T-helper 1 cell treated with Interleukin-12 subunit alpha and Interleukin-12 subunit beta and Interleukin-4 antibody, amounts not matched to agents 30 ng/mL and 1 ng/mL, for 36 hours (primary cell): ENCODE data around the gene C20orf141. TPM values are rescaled to one million over a fixed set of nuclear protein-coding genes. Genes with fewer than 3 reads are reported as not detected.
"Not testable (repeated sequence)": the region's sequence is repeated elsewhere in the genome, so short reads cannot be mapped to it uniquely, and the experiment has no call there.

Experiments
- intact Hi-C: fragments of 100-400 bp; cut with micrococcal nuclease; formaldehyde crosslinking; loops from one replicate; pipeline ENCODE4 v1.15.1; 2024
- total RNA-seq: library from RNA; stranded (reverse); gene quantifications from 2 replicates; pipeline ENCODE4 v1.2.3, GENCODE V29; 2022

C20orf141 gene, protein sequence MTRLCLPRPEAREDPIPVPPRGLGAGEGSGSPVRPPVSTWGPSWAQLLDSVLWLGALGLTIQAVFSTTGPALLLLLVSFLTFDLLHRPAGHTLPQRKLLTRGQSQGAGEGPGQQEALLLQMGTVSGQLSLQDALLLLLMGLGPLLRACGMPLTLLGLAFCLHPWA
- not detected in 2 replicates for total RNA-seq

DNA sequence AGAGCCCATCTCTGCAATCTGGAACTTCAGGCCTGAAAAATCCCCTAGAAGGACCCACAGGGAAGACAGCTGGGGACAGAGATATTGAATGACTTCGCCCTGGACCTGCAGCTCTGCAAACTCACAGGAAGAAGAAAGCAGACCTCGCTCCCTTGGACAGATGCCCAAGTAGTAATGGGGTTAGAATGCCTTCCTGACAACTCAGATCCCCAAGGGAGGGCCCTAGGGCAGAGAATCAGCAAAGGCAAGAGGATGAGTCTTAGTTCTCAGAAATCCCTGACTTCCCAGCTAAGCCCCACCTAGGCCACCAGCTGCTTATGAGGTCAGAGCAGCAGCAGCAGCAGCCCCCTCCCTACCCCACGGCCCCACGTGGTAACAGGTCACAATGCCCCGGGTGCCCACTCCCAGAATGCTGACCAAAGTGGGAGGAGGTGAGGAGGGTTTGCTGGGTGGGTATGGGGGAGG lies at the start of gene C20orf141:
C20orf141 (plus strand) TSS at position 401 of the 465 bp plus-strand sequence. CDS start 198 bp downstream, outside the sequence.
- intact Hi-C loops = no loop called here

DNA sequence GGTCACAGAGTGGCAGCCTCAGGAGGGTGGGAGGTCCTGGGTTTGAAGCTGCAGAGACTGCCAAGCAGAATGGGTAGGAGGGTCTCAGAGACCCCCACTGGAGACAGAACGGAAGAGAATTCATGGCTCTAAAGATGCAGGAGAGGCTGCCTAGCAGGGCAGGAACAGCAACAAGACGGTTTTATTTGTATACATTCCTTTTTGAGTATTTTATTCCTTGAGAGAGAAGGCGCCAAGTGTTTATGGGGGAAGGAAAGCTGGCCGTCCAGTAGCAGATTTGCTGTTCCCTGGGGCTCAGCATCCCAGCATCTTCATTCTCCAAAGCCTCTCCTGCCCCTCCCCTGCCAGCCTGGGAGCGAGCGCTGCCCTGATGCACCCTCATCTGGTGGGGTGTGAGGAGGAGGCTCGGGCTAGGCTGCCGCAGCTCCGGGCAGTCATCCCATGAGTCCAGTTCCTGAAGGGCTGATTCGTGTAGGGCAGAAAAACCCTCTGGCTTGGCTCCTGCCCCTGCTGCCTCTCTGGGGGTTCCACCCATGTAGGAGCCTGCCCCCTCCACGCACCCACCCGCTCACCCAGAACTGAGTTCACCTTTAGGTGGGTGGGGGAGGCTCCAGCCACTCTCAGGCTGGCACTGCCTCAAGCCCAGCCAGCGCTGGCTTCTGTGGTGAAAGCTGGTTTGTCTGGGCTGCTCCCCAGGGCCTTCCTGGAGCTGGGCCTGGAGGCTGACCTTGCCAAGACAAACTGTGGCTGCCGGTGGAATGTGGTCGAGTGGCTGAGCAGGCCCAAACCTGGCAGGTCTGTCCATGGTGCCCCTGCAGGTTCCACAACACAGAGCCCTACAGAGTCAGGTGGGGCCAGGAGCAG lies 46.8 kb upstream of the C20orf141 start:
- intact Hi-C loops = no loop called here

DNA sequence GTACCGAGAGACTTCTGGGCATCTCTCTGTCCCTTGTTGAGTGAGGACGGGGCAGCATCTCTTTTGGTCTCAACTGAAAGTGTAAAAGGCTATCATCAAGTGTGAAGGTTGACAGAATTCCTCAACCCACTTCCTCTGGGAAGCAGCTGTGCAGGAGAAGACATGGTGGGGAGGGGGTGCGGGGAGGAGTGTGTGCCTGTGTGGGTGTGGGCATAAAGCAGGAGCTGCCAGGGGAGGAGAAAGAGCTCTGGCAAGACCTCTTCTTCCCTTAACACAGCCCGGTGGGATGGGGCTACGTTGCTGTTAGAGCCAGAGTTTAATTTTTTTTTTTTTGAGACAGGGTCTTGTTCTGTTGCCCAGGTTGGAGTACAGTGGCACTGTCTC lies 46.2 kb upstream of the C20orf141 start:
- intact Hi-C loops = no loop called here

DNA sequence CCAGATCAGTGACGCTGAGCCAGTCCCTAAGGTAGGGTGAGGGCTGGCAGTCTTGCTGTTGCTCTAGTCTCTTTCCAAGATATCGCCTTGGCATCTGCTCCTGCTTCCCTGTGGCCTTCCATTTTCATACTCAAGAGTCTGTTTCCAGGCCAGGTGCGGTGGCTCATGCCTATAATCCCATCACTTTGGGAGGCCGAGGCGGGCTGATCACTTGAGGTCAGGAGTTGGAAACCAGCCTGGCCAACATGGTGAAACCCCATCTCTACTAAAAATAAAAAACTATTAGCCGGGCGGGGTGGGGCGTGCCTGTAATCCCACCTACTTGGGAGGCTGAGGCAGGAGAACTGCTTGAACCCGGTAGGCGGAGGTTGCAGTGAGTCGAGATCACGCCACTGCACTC lies 44.7 kb upstream of the C20orf141 start:
- intact Hi-C loops = not testable (repeated sequence)

DNA sequence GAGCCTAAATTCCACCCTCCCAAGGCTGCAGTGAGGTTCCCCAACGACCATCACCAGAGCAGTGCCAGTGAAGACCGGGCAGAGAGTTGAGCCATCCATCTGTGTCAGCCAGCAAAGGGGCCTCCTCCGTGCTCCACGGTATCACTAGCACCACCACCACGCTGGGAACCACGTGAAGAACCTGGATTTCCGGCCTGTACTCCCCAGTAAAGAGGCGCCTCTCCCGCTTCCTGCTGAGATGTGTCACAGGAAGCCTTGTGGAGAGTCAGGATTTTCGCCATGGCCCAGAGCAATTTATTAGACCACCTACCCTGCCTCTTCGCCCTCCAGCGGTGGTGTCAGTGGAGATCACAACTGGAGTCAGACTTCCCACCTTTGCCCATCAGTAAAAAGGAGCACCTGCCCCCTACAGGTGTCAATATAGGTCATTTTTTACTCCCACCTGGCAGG lies 43.1 kb upstream of the C20orf141 start:
- intact Hi-C loops = no loop called here

DNA sequence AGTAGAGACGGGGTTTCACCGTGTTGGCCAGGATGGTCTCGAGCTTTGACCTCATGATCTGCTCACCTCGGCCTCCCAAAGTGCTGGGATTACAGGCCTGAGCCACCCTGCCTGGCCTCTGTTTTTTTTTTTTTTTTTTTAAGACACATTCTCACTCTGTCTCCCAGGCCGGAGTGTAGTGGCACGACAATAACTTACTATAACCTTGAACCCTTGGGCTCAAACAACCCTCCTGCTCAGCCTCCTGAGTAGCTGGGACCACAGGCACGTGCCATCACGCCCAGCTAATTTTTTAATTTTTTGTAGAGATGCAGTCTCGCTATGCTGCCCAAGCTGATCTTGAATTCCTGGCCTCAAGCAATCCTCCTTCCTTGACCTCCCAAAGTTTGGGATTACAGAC lies 41.0 kb upstream of the C20orf141 start:
- intact Hi-C loops = no loop called here

DNA sequence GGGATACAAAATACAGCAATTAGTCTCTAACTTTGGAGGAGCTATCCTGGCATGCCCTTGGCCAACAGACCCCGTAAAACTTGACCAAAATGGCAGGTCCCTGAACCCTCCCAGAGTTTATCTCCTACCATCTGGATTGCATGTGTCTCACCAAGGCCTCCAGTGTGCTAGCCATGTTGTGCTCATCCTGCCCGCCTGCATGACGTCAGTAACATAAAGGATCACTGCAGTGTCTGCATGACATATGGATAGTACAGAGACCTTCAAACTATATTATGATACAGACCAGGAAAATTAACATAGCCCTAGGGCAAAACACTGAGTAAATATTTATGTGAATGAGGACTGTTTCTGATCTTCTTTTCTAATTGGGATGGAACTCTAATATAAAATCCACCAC lies 39.6 kb upstream of the C20orf141 start:
- intact Hi-C loops = no loop called here

DNA sequence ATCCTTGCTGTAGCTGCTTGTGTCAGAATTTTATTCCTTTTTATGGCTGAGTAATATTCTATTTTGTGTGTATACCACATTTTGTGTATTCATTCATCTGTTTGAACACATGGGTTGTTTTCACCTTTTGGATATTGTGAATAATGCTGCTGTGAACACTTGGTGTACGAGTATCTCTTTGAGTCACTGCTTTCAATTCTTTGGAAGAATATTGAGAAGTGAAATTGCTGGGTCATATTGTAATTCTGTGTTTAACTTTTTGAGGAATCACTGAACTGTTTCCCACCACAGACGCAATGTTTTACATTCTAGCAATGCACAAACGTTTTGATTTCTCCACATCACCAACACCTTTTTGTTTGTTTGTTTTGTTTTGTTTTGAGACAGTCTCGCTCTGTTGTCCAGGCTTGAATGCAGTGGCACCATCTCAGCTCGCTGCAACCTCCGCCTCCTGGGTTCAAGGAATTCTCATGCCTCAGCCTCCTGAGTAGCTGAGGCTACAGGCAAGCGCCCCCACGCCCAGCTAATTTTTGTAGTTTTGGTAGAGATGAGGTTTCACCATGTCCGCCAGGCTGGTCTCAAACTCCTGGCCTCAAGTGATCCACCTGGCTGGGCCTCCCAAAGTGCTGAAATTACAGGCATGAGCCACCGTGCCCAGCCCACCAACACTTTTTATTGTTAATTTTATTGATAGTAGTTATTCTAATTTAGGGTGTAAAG lies 36.0 kb upstream of the C20orf141 start:
- intact Hi-C loops = no loop called here

DNA sequence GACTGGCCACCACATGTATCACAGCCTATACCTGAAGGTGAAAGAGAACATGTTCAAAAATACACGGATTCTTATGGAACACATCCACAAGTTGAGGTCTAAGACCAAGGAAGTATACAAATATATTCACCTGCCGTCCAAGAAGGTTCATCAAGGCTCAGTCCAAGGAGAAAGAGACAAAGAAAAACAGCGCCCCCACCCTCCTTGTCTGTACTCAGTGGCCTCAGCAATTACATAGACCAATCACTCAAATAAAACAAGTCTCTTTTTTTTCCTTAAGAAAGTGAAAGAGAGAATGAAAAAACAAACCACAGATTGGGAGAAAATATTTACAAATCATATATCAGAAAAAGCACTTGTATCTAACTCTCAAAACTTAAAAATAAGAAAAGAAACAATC lies 33.8 kb upstream of the C20orf141 start:
- intact Hi-C loops = no loop called here

DNA sequence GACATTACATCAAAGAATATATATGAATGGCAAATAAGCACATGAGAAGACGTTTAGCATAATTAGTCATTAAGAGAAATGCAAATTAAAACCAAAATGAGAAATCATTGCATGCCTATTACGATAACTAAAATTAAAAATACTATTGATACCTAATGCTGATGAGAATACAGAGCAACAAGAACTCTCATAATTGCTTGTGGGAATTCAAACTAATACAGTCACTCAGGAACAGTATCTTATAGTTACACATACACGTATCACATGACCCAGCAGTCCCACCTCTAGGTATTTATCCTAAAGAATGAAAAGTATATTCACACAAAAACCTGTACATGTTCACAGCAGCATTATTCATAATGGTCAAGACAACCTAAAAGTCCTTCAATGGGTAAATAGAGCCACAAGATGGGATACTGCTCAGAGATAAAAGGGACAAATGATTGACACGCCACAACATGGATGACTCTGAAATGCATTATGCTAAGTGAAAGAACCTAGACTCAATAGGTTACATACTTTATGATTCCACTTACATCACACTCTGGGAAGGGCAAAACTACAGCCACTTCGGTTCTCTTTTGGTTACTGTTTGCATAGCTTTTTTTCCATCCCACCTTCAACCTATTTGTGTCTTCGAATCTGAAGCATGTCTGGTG lies 30.8 kb upstream of the C20orf141 start:
- intact Hi-C loops = no loop called here

DNA sequence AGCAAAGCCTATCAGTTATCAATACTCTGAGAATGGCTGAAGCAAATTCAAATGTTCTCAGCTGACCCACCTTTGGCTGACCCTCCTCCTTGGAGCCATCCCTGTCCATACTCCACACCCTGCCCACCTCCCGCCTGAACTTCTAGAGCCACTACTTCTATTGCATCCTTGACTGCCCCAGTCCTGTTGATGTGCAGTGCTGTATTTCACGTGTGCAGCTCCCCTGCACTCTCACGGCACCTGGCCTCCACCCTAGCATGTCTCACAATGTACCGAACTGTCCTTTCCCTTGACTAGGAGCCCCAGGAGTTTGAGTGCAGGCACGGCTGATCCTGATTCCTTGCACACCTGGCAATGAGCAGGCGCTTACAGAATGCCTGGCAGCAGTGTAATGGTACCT lies 21.3 kb upstream of the C20orf141 start:
- intact Hi-C loops = no loop called here

DNA sequence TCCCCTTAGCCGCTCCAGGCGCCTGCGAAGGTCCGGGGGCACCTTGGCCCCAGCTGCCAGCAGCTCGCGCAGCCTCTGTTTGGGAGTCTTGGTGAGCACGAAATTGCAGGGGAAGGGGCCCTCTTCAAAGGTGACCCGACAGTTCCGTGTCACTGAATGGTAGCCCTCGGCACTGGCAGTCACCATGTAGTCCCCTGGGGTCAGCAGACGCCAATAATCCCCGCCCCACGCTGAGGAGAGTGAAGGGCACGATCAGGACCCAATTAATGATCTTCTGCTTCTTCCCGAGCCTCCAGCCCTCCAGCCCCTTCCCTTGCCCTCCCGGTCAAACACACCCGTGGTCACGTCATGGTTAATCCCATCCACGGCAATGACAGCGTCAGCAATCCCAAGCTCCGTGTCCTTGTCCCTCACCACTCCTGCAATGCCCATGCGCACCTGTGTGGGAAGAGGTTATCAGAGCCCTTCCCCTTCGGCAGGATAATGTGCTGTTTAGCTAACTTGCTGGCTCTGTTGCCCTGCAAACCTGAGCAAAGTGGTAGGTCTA lies 20.5 kb upstream of the C20orf141 start:
- intact Hi-C loops = no loop called here

DNA sequence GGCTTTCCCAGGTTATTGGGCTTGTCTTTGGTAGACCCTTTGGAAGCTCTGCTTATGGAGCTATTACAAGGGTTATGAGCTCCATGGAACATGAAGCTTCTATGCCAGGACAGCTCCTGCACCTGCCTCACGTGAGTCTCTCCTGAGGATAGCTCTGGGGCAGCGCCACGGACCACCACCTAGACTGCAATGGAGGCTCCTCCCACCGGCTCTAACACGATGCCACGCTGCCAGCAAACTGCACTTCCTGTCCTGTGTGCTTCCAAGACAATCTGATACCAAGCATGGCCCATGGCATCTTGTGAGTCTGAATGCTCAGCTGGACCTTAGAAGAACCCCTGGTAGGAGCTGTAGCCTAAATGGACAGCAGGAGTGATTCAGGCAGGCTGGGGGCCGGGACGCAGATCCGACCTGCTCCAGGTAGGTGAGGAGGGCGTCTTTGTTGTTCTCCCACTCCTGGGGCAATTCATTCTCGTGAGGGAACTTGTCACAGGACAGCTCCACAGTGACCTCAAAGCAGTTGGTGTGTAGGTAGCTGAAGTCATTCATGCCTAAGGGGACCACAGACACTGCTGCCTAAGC lies 19.8 kb upstream of the C20orf141 start:
- intact Hi-C loops = no loop called here

DNA sequence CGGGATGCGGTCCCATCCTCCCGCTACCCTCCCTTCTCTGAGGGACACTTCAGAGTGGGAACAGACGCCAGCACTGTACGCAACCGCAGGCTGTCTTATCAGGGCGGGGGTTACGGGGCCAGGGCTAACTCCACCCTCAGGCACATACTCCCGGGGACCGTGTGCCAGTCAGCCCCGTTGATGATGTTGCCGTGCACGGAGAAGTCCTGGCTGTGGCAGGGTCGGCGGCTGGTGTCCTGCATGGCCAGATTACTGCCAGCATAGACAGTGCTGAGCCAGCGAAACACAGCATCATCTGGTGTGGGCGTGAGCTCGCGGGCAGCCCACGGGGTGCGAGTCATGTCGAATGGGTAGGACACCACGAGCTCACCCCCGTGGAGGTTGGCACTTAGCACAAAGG lies 19.3 kb upstream of the C20orf141 start:
- intact Hi-C loops = no loop called here

DNA sequence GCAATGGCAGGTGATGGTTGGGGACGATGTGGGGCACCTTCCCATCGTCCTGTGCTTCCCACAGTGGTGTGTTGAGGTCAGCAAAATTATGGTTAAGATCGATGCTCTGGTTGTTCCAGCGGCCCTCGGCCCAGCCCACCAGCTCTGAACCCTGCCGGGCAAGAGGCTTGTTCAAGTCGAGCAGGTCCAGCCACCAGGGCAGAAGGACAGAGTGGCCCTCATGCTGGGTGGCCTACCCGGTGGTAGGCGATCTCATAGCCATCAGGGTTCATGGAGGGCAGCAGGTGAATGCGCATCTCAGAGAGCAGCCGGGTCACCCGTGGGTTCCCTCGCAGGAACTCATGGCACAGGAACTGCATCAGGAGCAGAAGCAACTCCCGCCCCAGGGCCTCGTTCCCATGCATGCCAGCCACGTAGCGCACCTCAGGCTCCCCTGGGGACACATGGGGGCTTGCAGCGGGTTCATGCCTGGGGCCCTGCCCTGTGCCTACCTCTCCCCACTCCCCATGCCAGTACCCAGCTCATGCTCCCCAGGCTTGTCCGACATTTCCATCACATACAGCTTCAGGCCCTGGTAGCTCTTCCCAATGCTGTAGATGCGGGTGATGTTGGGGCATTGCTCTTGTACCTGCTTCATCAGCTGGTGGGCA lies 18.7 kb upstream of the C20orf141 start:
- intact Hi-C loops = no loop called here

DNA sequence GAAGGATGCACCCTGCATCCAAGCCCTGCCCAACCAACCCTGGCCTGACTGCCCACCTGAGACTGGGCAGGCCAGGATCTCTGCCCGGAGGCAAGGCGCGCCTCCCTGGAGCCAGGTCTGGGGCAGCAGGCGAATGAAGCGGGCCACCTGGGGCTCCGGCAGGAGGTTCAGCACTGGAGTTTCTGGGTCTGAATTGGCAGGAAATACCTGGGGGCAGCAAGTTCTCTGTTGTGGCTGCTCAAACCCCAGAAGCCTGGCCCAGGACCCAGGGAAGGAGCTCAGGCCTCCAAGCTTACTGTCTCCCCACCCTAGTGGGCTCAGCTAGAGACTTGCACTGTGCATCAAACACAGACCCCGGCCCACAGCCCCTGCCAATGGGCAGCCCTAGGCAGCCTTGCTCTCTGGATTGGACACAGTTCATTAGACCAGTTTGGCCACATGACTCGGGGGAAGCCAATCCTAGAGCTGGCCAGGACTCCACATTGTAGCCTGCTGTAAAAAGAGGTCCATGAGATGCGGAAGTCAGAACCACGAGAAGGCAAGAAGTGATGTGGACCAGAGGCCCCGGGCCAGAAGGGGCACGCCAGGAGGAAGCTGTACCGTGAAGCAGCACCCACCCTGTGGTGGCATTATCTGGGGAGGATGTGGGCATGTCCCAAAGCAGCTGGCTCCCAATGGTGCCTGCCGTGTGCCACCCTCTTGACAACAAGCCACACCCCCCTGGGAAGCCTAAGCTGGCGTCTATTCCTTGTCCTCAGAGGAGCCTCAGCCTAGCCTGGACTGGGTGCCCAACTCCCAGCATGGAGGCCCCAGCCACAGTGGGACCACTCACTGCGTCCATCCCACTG lies 17.4 kb upstream of the C20orf141 start:
- intact Hi-C loops = no loop called here

DNA sequence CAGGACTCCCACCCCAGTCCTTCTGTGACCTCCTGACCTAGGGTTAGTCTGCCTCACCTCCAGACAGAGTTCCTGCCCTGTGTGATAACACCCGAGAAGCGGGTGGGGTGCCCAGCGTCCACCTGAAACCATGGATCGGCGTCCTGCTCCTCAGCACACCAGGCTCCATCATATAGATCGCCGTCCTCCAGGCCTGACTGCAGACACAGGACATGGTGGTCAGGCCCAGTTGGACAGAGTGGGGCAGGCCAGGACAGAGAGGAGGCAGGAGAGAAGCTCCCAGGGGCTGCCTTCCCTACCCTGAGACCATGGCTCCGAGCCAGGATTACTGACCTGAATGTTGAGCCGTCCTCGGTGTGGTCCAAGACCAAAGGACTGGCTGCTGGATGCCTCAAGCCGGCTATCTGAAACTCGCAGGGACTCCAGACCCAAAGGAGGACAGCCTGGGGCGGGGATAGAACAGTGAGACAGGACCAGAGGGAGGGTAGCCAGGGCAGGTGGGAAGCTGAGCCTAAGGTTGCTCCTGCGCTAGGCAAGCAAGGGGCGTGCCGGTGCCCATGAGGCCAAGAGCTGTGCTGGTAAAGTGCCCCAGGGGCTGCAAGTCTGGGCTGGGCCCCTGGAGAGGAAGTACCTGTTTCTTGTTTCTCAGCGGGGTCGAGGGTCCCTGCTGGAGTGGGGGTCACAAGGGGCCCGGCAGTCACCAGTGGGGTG lies 16.5 kb upstream of the C20orf141 start:
- intact Hi-C loops = no loop called here

DNA sequence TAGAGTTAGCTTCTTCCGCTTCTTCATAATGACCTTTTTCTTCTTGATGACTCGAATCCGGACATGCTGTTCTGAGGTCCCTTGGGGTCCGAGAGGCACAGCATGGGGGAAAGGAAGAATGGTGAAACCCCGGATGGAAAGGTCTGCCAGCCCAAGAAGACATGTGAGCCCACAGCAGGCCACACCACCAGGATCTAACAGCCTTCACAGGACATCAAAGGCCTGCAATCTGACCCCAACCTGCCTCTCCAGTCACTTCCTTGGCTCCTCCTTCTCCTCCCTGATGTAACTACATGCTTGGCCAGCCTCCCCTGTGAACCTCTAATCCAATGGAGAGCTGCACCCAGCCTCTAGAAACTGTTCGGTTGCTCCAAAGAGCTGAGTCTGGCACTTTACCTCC lies 16.0 kb upstream of the C20orf141 start:
- intact Hi-C loops = no loop called here

DNA sequence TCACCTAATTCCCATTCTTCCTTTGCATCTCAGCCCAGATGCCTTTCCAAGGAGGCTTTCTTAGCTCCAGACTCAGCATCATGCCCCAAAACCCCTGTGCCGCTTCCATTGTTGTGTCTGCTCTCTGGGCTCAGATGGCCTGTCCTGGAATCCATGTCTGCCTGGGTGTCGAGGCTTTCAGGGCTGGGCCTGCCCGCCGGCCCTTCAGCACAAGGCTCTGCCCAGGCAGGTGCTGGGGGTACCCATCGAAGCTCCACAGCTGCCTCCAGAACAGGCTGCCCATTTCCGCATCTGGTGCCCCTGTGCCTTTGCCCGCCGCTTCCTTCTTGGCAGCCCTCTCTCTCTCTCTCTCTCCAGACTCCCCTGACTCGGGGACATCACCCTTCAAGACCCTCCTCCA lies 15.5 kb upstream of the C20orf141 start:
- intact Hi-C loops = no loop called here
